Tibial artery (tissue), 4 donors: ENCODE measurements around the gene TSSK1B.
"Not testable (repeated sequence)": the region's sequence is repeated elsewhere in the genome, so short reads cannot be mapped to it uniquely, and the experiment has no call there.

Experiments used
- DNase-seq, 2 donors: peaks; one replicate each; pipeline ENCODE4 v3.0.0-alpha.2; 2019
- H3K27ac ChIP-seq, 2 donors: fragments of 200-600 bp; sonication (generic) in 1 of 2; 1 replicate in 1 of 2; 2 replicates in 1 of 2; pipeline ENCODE4 v1.5.1; 2018 to 2019; ENCODE audit warnings: mild to moderate bottlenecking in 1 of 2
- H3K27me3 ChIP-seq, 2 donors: fragments of 200-600 bp; sonication (generic) in 1 of 2; one replicate each; pipeline versions ENCODE4 v1.5.1 to v1.6.0; 2016 to 2019
- H3K36me3 ChIP-seq, 3 donors: fragments of 200-600 bp; sonication (generic) in 2 of 3; one replicate each; pipeline ENCODE4 v1.5.1; 2016 to 2019; ENCODE audit warnings: mild to moderate bottlenecking in 2 of 3
- H3K4me1 ChIP-seq, 4 donors: fragments of 200-600 bp; sonication (generic) in 2 of 4; 1 replicate in 3 of 4; 2 replicates in 1 of 4; pipeline ENCODE4 v1.5.1; 2016 to 2019
- H3K4me3 ChIP-seq, 2 donors: fragments of 200-600 bp; sonication (generic) in 1 of 2; 1 replicate in 1 of 2; 2 replicates in 1 of 2; pipeline ENCODE4 v1.5.1; 2018 to 2019; ENCODE audit warnings: mild to moderate bottlenecking in 2 of 2
- H3K9me3 ChIP-seq, 3 donors: fragments of 200-600 bp; sonication (generic) in 1 of 3; one replicate each; pipeline ENCODE4 v1.5.1; 2016 to 2019
- intact Hi-C: fragments of 100-400 bp; cut with DNase I; formaldehyde crosslinking; loops from one replicate; pipeline ENCODE4 v1.15.0; 2023; ENCODE audit warnings: low total_unique reads
- TF ChIP-seq, protein P1 (sequence below), 2 experiments: fragments of 200-600 bp in 1 of 2; fragments of 450-650 bp in 1 of 2; IDR thresholded peaks; one replicate each; pipeline ENCODE4 v1.5.1; 2017 to 2019; ENCODE audit warnings: antibody characterized with exemption in 2 of 2, mild to moderate bottlenecking in 1 of 2, moderate library complexity in 1 of 2

The TSSK1B gene

DNA sequence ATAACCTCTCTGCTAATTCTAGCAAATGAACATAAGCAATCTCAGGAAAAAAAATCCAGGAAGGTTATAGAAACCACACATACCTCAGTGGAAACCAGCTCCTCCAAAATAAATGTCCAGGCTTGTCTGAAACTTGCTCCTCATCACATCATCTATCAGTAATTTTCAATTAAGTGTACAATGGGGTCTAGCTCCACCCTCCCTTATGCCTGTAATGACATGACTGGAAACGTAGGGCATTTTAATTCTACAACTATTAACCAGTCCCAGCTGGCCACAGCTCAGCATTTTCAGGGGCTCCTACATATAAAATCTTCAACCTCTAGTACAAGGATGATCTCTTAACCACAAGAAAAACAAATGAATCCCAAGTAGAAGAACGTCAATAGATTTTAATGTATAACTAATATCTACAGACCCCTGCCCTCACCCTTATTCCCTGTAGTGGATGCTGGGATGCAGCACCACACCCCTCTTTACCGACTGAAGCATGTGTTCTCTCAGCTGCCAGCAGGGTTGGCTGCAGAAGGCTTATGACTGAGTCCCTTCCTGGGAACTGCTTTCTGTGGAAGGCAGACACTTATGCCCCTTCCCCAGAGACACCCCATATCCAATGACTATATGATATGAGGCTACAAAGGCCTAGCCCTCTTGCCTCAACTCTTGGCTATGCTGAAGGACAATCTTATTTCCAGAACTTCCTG lies 6.8 kb downstream of the TSSK1B start:
- H3K36me3 ChIP-seq, result no peaks in the 10 kb centered on the region
- H3K4me3 ChIP-seq, result no peak overlapping the region
- H3K9me3 ChIP-seq, result no peaks in the 10 kb centered on the region
- peaks cover 0 to 6% (median 0%) of the 10 kb centered on the region in 4 donors for H3K4me1 ChIP-seq
- no peak for DNase-seq
- intact Hi-C loops, result no loop called here
- H3K27ac ChIP-seq, result no peak overlapping the region
- TF ChIP-seq, protein P1, sequence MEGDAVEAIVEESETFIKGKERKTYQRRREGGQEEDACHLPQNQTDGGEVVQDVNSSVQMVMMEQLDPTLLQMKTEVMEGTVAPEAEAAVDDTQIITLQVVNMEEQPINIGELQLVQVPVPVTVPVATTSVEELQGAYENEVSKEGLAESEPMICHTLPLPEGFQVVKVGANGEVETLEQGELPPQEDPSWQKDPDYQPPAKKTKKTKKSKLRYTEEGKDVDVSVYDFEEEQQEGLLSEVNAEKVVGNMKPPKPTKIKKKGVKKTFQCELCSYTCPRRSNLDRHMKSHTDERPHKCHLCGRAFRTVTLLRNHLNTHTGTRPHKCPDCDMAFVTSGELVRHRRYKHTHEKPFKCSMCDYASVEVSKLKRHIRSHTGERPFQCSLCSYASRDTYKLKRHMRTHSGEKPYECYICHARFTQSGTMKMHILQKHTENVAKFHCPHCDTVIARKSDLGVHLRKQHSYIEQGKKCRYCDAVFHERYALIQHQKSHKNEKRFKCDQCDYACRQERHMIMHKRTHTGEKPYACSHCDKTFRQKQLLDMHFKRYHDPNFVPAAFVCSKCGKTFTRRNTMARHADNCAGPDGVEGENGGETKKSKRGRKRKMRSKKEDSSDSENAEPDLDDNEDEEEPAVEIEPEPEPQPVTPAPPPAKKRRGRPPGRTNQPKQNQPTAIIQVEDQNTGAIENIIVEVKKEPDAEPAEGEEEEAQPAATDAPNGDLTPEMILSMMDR (IDR thresholded peaks at IDR 0.05), result no peak
- no peaks in the 10 kb centered on the region for H3K27me3 ChIP-seq

DNA sequence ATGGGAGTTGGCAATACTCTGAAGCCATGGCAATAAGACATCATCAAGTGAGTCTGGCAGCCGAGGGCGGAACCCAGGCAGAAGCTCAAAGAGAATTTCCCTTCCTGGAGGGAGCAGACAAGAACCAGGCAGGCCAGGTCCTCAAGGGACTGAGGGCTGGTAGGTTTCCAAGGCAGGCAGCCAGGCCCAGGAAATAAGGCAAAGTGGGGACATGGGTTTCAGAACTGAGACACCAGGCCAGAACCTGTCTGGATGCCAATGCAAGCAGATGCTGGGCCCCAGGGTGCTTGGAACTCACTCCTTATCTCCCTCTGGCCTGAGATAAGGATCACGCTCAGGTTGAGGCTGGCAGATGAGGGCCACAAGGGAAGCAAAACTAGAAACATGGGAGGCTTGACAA lies 8.9 kb downstream of the TSSK1B start:
- Histone ChIP-seq H3K4me1 (peaks cover 0 to 6% (median 0%) of the 10 kb centered on the region in 4 donors), H3K36me3 (no peaks in the 10 kb centered on the region), H3K4me3 (no peak overlapping the region), H3K27ac (no peak overlapping the region), H3K9me3 (no peaks in the 10 kb centered on the region), H3K27me3 (no peaks in the 10 kb centered on the region)
- TF ChIP-seq, protein P1 (IDR thresholded peaks at IDR 0.05), result no peak
- intact Hi-C loops, result no loop called here
- DNase-seq, result no peak

DNA sequence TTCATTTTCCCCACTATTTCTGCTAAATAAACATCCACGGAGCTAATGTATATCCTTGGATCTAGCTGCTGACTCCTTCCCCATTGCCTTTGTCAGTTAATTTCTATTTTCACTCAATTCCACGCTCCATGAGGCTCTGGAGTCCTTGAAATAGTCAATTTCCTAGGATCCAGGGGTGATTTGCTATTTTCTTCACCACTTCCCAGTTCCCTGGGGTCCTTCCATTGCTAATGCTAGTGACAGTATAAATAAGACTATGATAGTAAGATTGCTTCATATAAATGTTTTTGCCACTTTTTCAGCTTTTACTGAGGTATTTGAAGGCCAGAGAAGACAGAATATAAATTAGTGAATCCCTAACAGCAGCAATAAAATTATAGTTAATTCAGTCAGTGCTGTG lies 13.1 kb downstream of the TSSK1B start:
- Histone ChIP-seq H3K4me3 (no peak overlapping the region), H3K4me1 (peaks cover 0 to 6% (median 0%) of the 10 kb centered on the region in 4 donors), H3K27ac (no peak overlapping the region), H3K36me3 (no peaks in the 10 kb centered on the region), H3K9me3 (no peaks in the 10 kb centered on the region), H3K27me3 (no peaks in the 10 kb centered on the region)
- DNase-seq, result no peak
- intact Hi-C loops, result no loop called here
- TF ChIP-seq, protein P1 (IDR thresholded peaks at IDR 0.05), result no peak

DNA sequence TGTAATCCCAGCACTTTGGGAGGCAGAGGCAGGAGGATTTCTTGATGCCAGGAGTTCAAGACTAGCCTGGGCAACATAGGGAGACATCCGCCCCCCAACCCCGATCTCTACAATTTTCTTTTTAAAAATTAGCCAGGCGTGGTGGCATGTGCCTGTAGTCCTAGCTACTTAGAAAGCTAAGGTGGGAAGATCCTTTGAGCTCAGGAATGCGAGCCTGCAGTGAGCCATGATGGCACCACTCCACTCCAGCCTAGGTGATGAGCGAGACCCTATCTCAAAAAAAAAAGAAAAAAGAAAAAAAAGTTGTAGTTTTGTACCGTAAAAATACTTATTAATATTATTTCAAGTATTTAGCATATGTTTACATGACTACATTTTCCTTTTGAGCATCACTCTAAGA lies 29.3 kb downstream of the TSSK1B start:
- Histone ChIP-seq H3K4me3 (no peak overlapping the region), H3K4me1 (no peaks in the 10 kb centered on the region), H3K9me3 (no peaks in the 10 kb centered on the region), H3K27me3 (no peaks in the 10 kb centered on the region), H3K27ac (no peak overlapping the region), H3K36me3 (no peaks in the 10 kb centered on the region)
- TF ChIP-seq, protein P1 (IDR thresholded peaks at IDR 0.05), result no peak
- no peak for DNase-seq
- intact Hi-C loops, result no loop called here

- Histone ChIP-seq H3K9me3 (no peaks in the 10 kb centered on the region), H3K27me3 (no peaks in the 10 kb centered on the region), H3K4me3 (no peak overlapping the region), H3K36me3 (no peaks in the 10 kb centered on the region), H3K4me1 (no peaks in the 10 kb centered on the region), H3K27ac (no peak overlapping the region)
- intact Hi-C loops, result no loop called here
- no peak for DNase-seq
- TF ChIP-seq, protein P1 (IDR thresholded peaks at IDR 0.05), result no peak
These were observed 30.5 kb downstream of the TSSK1B start for GRCh38 chr5:113404269-113404668.

DNA sequence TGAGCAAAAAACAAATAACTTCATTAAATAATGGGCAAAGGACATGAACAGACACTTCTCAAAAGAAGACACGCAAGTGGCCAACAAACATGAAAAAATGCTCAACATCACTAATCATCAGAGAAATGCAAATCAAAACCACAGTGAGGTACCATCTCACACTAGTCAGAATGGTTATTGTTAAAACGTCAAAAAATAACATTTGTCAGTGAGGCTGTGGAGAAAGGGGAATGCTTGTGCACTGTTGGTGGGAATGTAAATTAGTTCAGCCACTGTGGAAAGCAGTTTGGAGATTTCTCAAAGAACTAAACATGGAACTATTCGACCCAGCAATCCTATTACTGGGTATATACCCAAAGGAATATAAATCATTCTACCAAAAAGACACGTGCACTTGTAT lies 36.8 kb downstream of the TSSK1B start:
- intact Hi-C loops, H3K27ac ChIP-seq, H3K9me3 ChIP-seq, H3K36me3 ChIP-seq, H3K4me1 ChIP-seq, DNase-seq, H3K4me3 ChIP-seq, H3K27me3 ChIP-seq: not testable (repeated sequence)
